Measurements from ENCODE around the gene PCDH17. TPM values are rescaled to one million over a fixed set of nuclear protein-coding genes. Genes with fewer than 3 reads are reported as not detected.

Gene PCDH17
- total RNA-seq = not detected

GRCh38 chr13:57631596-57632275 lies at the start of gene PCDH17:
Gene PCDH17, plus strand, starts transcription at chr13:57631744. Its CDS starts 803 bp downstream, at chr13:57632547.
- Mint-ChIP-seq H3K9me3 (peaks cover 0 to 18% of the 10 kb centered on the region in 2 donors), H3K27ac (peak within 1 kb of the TSS in 1 of 2 donors; percentile 91), H3K36me3 (peaks cover 26 to 64% of the 10 kb centered on the region in 2 donors)
- ATAC-seq (no peak), DNase-seq (ENCODE audit: low spot score in 2 of 2) (no peak)

GRCh38 chr13:57582032-57582431 lies 49.5 kb upstream of the PCDH17 start:
- ATAC-seq (no peak), DNase-seq (ENCODE audit: low spot score in 2 of 2) (no peak)
- H3K27ac Mint-ChIP-seq = no peak overlapping the region
- no peaks in the 10 kb centered on the region for H3K36me3 Mint-ChIP-seq
- H3K9me3 Mint-ChIP-seq = peaks cover 8 to 14% of the 10 kb centered on the region in 2 donors

GRCh38 chr13:57583529-57583928 lies 48.0 kb upstream of the PCDH17 start:
- no peak overlapping the region for H3K27ac Mint-ChIP-seq
- ATAC-seq (no peak), DNase-seq (ENCODE audit: low spot score in 2 of 2) (no peak)
- H3K36me3 Mint-ChIP-seq = no peaks in the 10 kb centered on the region
- H3K9me3 Mint-ChIP-seq = peaks cover 6 to 8% of the 10 kb centered on the region in 2 donors

- peaks cover 4 to 7% of the 10 kb centered on the region in 2 donors for H3K9me3 Mint-ChIP-seq
- no peaks in the 10 kb centered on the region for H3K36me3 Mint-ChIP-seq
- ATAC-seq = no peak
- no peak for DNase-seq (ENCODE audit: low spot score in 2 of 2)
- H3K27ac Mint-ChIP-seq = no peak overlapping the region
These were observed 42.9 kb upstream of the PCDH17 start for GRCh38 chr13:57588639-57589038.

GRCh38 chr13:57595775-57596174 lies 35.8 kb upstream of the PCDH17 start:
- H3K36me3 Mint-ChIP-seq = no peaks in the 10 kb centered on the region
- H3K9me3 Mint-ChIP-seq = peaks cover 7 to 14% of the 10 kb centered on the region in 2 donors
- DNase-seq (ENCODE audit: low spot score in 2 of 2) (no peak), ATAC-seq (no peak)
- no peak overlapping the region for H3K27ac Mint-ChIP-seq

- Mint-ChIP-seq H3K9me3 (peaks cover 10 to 11% of the 10 kb centered on the region in 2 donors), H3K36me3 (no peaks in the 10 kb centered on the region), H3K27ac (no peak overlapping the region)
- no peak for ATAC-seq
- DNase-seq (ENCODE audit: low spot score in 2 of 2) = no peak
These were observed 30.0 kb upstream of the PCDH17 start for GRCh38 chr13:57601536-57601935.

GRCh38 chr13:57604442-57604841 lies 27.1 kb upstream of the PCDH17 start:
- DNase-seq (ENCODE audit: low spot score in 2 of 2) (no peak), ATAC-seq (no peak)
- H3K9me3 Mint-ChIP-seq = peaks cover 0 to 3% of the 10 kb centered on the region in 2 donors
- H3K27ac Mint-ChIP-seq = no peak overlapping the region
- no peaks in the 10 kb centered on the region for H3K36me3 Mint-ChIP-seq

GRCh38 chr13:57611969-57612368 lies 19.6 kb upstream of the PCDH17 start:
- H3K27ac Mint-ChIP-seq = no peak overlapping the region
- H3K9me3 Mint-ChIP-seq = peaks cover 0 to 5% of the 10 kb centered on the region in 2 donors
- DNase-seq (ENCODE audit: low spot score in 2 of 2) = no peak
- no peak for ATAC-seq
- no peaks in the 10 kb centered on the region for H3K36me3 Mint-ChIP-seq

- H3K9me3 Mint-ChIP-seq = peaks cover 0 to 5% of the 10 kb centered on the region in 2 donors
- no peak overlapping the region for H3K27ac Mint-ChIP-seq
- DNase-seq (ENCODE audit: low spot score in 2 of 2) = no peak
- no peaks in the 10 kb centered on the region for H3K36me3 Mint-ChIP-seq
- ATAC-seq = no peak
These were observed 19.0 kb upstream of the PCDH17 start for GRCh38 chr13:57612568-57612967.

- Mint-ChIP-seq H3K36me3 (peaks cover 6 to 17% of the 10 kb centered on the region in 2 donors), H3K9me3 (peaks cover 4 to 6% of the 10 kb centered on the region in 2 donors), H3K27ac (no peak overlapping the region)
- no peak for ATAC-seq
- peak in 1 of 2 donors; percentile 16 for DNase-seq (ENCODE audit: low spot score in 2 of 2)
These were observed 6.7 kb upstream of the PCDH17 start for GRCh38 chr13:57624565-57625435.

GRCh38 chr13:57627663-57628062 lies 3.9 kb upstream of the PCDH17 start:
- ATAC-seq = peak in 1 of 2 donors; percentile 46
- Mint-ChIP-seq H3K27ac (no peak overlapping the region), H3K9me3 (peaks cover 0 to 7% of the 10 kb centered on the region in 2 donors), H3K36me3 (peaks cover 14 to 43% of the 10 kb centered on the region in 2 donors)
- no peak for DNase-seq (ENCODE audit: low spot score in 2 of 2)

GRCh38 chr13:57629391-57629804 lies 2.1 kb upstream of the PCDH17 start:
- DNase-seq (ENCODE audit: low spot score in 2 of 2) (no peak), ATAC-seq (no peak)
- Mint-ChIP-seq H3K27ac (no peak overlapping the region), H3K9me3 (peaks cover 0 to 16% of the 10 kb centered on the region in 2 donors), H3K36me3 (peaks cover 23 to 60% of the 10 kb centered on the region in 2 donors)

- DNase-seq (ENCODE audit: low spot score in 2 of 2) (peak in 1 of 2 donors; percentile 18), ATAC-seq (peak in 1 of 2 donors; percentile 57)
- no peak overlapping the region for H3K27ac Mint-ChIP-seq
- H3K9me3 Mint-ChIP-seq = peaks cover 0 to 18% of the 10 kb centered on the region in 2 donors
- H3K36me3 Mint-ChIP-seq = peaks cover 26 to 64% of the 10 kb centered on the region in 2 donors
These were observed 1.7 kb upstream of the PCDH17 start for GRCh38 chr13:57629821-57630235.

- H3K9me3 Mint-ChIP-seq = peaks cover 0 to 18% of the 10 kb centered on the region in 2 donors
- ATAC-seq (peak in 1 of 2 donors; percentile 21), DNase-seq (ENCODE audit: low spot score in 2 of 2) (no peak)
- peak overlapping the region in 1 of 2 donors; percentile 29 for H3K27ac Mint-ChIP-seq
- H3K36me3 Mint-ChIP-seq = peaks cover 26 to 64% of the 10 kb centered on the region in 2 donors
These were observed 616 bp upstream of the PCDH17 start for GRCh38 chr13:57630661-57631595.

GRCh38 chr13:57632276-57633140 lies 964 bp downstream of the PCDH17 start:
- H3K27ac Mint-ChIP-seq = peak overlapping the region in 1 of 2 donors; percentile 91
- peaks cover 0 to 18% of the 10 kb centered on the region in 2 donors for H3K9me3 Mint-ChIP-seq
- no peak for ATAC-seq
- peaks cover 26 to 64% of the 10 kb centered on the region in 2 donors for H3K36me3 Mint-ChIP-seq
- no peak for DNase-seq (ENCODE audit: low spot score in 2 of 2)
